Activated T-cell treated with anti-CD3 and anti-CD28 coated beads for 48 hours (primary cell): ENCODE measurements around the gene INSR.
A peak's percentile ranks its signal among the peaks of the same experiment; 100 is the strongest.

Experiments
- DNase-seq: peaks from one replicate; pipeline ENCODE4 v3.0.0-alpha.2; 2020; ENCODE audit warnings: low read depth

INSR gene

GRCh38 chr19:7295912-7296536 lies 1.8 kb upstream of the INSR start:
- DNase-seq, result no peak

GRCh38 chr19:7294558-7295212 lies 471 bp upstream of the INSR start:
- DNase-seq, result peak; percentile 24

GRCh38 chr19:7292950-7293761 lies 1.1 kb downstream of the INSR start:
- no peak for DNase-seq

GRCh38 chr19:7292352-7292949 lies 1.8 kb downstream of the INSR start:
- no peak for DNase-seq

- DNase-seq, result no peak
Observed at GRCh38 chr19:7288977-7289376, 5.2 kb downstream of the INSR start.

GRCh38 chr19:7288131-7288530 lies 6.1 kb downstream of the INSR start:
- DNase-seq, result no peak

- DNase-seq, result no peak
Observed at GRCh38 chr19:7287722-7288121, 6.5 kb downstream of the INSR start.

GRCh38 chr19:7280940-7281666 lies 13.1 kb downstream of the INSR start:
- DNase-seq, result no peak

GRCh38 chr19:7272856-7273578 lies 21.2 kb downstream of the INSR start:
- no peak for DNase-seq

GRCh38 chr19:7268705-7269098 lies 25.5 kb downstream of the INSR start:
- DNase-seq, result no peak

GRCh38 chr19:7267792-7268704 lies 26.2 kb downstream of the INSR start:
- no peak for DNase-seq

- DNase-seq, result no peak
Observed at GRCh38 chr19:7266832-7267231, 27.4 kb downstream of the INSR start.

- DNase-seq, result no peak
Observed at GRCh38 chr19:7265963-7266362, 28.3 kb downstream of the INSR start.

GRCh38 chr19:7264858-7265257 lies 29.4 kb downstream of the INSR start:
- DNase-seq, result no peak

- DNase-seq, result no peak
Observed at GRCh38 chr19:7263521-7263920, 30.7 kb downstream of the INSR start.

- no peak for DNase-seq
Observed at GRCh38 chr19:7263066-7263465, 31.1 kb downstream of the INSR start.

GRCh38 chr19:7262470-7262869 lies 31.7 kb downstream of the INSR start:
- no peak for DNase-seq

- DNase-seq, result no peak
Observed at GRCh38 chr19:7260161-7260560, 34.1 kb downstream of the INSR start.

- no peak for DNase-seq
Observed at GRCh38 chr19:7258840-7259395, 35.3 kb downstream of the INSR start.
